Panc1 (cell line): ENCODE results near the gene PUDP.

Experiments
- TCF7L2 ChIP-seq: IDR thresholded peaks from 2 replicates; pipeline ENCODE4 v1.6.1; 2011; ENCODE audit warnings: mild to moderate bottlenecking, low read depth, low read length, inconsistent platforms
- TF ChIP-seq, protein P1 (sequence below): fragments of 450-650 bp; IDR thresholded peaks from 2 replicates; pipeline ENCODE4 v1.5.1; 2017; ENCODE audit warnings: mild to moderate bottlenecking
- TF ChIP-seq, protein P2 (sequence below), 2 experiments: IDR thresholded peaks; 2 replicates each; pipeline ENCODE4 v1.6.1; 2011 to 2012; ENCODE audit warnings: low read depth in 2 of 2, control low read depth in 1 of 2, low read length in 1 of 2, mild to moderate bottlenecking in 1 of 2, moderate library complexity in 1 of 2; ENCODE audit not compliant: insufficient read depth in 1 of 2

DNA sequence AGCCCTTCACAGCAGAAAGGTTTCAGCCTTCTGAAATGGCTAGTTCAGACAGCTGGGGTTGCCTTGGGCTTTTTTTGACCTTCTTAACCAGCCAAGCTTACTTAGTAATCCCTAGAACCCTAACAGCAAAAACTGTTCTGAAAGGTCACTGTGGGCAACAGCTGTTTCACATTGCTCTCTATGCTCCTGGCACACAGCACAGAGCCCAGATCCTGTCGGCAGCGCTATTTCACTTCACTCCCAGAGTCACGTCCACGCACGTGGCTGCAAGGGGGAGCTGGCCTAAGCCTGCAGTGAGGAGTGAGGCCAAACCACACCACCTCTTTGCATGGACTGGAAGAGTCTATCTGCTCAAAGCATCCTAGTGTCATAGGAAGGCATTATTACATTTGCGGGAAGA lies 32.4 kb downstream of the PUDP start:
- TF ChIP-seq, protein P1, sequence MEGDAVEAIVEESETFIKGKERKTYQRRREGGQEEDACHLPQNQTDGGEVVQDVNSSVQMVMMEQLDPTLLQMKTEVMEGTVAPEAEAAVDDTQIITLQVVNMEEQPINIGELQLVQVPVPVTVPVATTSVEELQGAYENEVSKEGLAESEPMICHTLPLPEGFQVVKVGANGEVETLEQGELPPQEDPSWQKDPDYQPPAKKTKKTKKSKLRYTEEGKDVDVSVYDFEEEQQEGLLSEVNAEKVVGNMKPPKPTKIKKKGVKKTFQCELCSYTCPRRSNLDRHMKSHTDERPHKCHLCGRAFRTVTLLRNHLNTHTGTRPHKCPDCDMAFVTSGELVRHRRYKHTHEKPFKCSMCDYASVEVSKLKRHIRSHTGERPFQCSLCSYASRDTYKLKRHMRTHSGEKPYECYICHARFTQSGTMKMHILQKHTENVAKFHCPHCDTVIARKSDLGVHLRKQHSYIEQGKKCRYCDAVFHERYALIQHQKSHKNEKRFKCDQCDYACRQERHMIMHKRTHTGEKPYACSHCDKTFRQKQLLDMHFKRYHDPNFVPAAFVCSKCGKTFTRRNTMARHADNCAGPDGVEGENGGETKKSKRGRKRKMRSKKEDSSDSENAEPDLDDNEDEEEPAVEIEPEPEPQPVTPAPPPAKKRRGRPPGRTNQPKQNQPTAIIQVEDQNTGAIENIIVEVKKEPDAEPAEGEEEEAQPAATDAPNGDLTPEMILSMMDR: no peak
- no peak for TF ChIP-seq TCF7L2
- TF ChIP-seq, protein P2, sequence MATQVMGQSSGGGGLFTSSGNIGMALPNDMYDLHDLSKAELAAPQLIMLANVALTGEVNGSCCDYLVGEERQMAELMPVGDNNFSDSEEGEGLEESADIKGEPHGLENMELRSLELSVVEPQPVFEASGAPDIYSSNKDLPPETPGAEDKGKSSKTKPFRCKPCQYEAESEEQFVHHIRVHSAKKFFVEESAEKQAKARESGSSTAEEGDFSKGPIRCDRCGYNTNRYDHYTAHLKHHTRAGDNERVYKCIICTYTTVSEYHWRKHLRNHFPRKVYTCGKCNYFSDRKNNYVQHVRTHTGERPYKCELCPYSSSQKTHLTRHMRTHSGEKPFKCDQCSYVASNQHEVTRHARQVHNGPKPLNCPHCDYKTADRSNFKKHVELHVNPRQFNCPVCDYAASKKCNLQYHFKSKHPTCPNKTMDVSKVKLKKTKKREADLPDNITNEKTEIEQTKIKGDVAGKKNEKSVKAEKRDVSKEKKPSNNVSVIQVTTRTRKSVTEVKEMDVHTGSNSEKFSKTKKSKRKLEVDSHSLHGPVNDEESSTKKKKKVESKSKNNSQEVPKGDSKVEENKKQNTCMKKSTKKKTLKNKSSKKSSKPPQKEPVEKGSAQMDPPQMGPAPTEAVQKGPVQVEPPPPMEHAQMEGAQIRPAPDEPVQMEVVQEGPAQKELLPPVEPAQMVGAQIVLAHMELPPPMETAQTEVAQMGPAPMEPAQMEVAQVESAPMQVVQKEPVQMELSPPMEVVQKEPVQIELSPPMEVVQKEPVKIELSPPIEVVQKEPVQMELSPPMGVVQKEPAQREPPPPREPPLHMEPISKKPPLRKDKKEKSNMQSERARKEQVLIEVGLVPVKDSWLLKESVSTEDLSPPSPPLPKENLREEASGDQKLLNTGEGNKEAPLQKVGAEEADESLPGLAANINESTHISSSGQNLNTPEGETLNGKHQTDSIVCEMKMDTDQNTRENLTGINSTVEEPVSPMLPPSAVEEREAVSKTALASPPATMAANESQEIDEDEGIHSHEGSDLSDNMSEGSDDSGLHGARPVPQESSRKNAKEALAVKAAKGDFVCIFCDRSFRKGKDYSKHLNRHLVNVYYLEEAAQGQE (IDR thresholded peaks at IDR 0.05; ENCODE audit: insufficient read depth in 1 of 2, low read depth in 2 of 2, low read length in 1 of 2): no peak
